BE2C (cell line): ENCODE measurements around the gene MRPL54. TPM values are rescaled to one million over a fixed set of nuclear protein-coding genes. Genes with fewer than 3 reads are reported as not detected.

ENCODE experiments used
- DNase-seq: peaks from one replicate; pipeline ENCODE4 v3.0.0-alpha.2; 2020
- H3K27me3 ChIP-seq: fragments of 250-450 bp; sonication (Bioruptor Pico); 2 replicates; pipeline ENCODE4 v1.5.1; 2020; ENCODE audit warnings: mild to moderate bottlenecking
- H3K36me3 ChIP-seq: fragments of 250-450 bp; sonication (Bioruptor Pico); 2 replicates; pipeline ENCODE4 v1.5.1; 2020; ENCODE audit warnings: mild to moderate bottlenecking
- H3K4me1 ChIP-seq: fragments of 250-450 bp; sonication (Bioruptor Pico); 2 replicates; pipeline ENCODE4 v1.5.1; 2020
- H3K4me3 ChIP-seq: 2 replicates; pipeline ENCODE4 v1.5.1; 2011; ENCODE audit warnings: low read depth, low read length
- H3K9me3 ChIP-seq: fragments of 250-450 bp; sonication (Bioruptor Pico); 2 replicates; pipeline ENCODE4 v1.5.1; 2020
- CTCF ChIP-seq: IDR thresholded peaks from 2 replicates; pipeline ENCODE4 v1.5.1; 2012; ENCODE audit warnings: mild to moderate bottlenecking, low read depth, low read length
- polyA plus RNA-seq: library from polyadenylated mRNA; unstranded; fragments of >200 nt; gene quantifications from one replicate; pipeline ENCODE4 v1.2.1, GENCODE V29; 2012; ENCODE audit warnings: low read depth, missing spikeins; ENCODE audit not compliant: insufficient read length, insufficient read depth

The MRPL54 gene
- polyA plus RNA-seq = 237 TPM

GRCh38 chr19:3762501-3763459, at the start of gene MRPL54:
MRPL54 (plus strand) TSS chr19:3762682; CDS start chr19:3762701, 19 bp downstream.
- DNase-seq = peak; percentile 99
- TF ChIP-seq CTCF = no peak
- Histone ChIP-seq H3K9me3 (no peaks in the 10 kb centered on the region), H3K36me3 (peaks cover 25% of the 10 kb centered on the region), H3K4me3 (peak within 1 kb of the TSS; percentile 97), H3K4me1 (peaks cover 2% of the 10 kb centered on the region; the same call in 1 of the 2 replicates), H3K27me3 (no peaks in the 10 kb centered on the region)

GRCh38 chr19:3716147-3716668, 46.3 kb upstream of the MRPL54 start:
- no peak for DNase-seq
- no peak overlapping the region for H3K4me3 ChIP-seq
- H3K9me3 ChIP-seq = no peaks in the 10 kb centered on the region
- no peak for TF ChIP-seq CTCF
- peaks cover 18% of the 10 kb centered on the region for H3K27me3 ChIP-seq
- no peaks in the 10 kb centered on the region for H3K4me1 ChIP-seq
- no peaks in the 10 kb centered on the region for H3K36me3 ChIP-seq

GRCh38 chr19:3719868-3720267, 42.6 kb upstream of the MRPL54 start:
- H3K9me3 ChIP-seq = no peaks in the 10 kb centered on the region

GRCh38 chr19:3720349-3720917, 42.0 kb upstream of the MRPL54 start:
- Histone ChIP-seq H3K9me3 (no peaks in the 10 kb centered on the region), H3K4me1 (no peaks in the 10 kb centered on the region), H3K36me3 (no peaks in the 10 kb centered on the region), H3K27me3 (peaks cover 25% of the 10 kb centered on the region), H3K4me3 (no peak overlapping the region)
- no peak for DNase-seq
- no peak for TF ChIP-seq CTCF

More at GRCh38 chr19:3719868-3720267, 42.6 kb upstream of the MRPL54 start:
- Histone ChIP-seq H3K4me1 (no peaks in the 10 kb centered on the region), H3K4me3 (no peak overlapping the region), H3K27me3 (peaks cover 22% of the 10 kb centered on the region), H3K36me3 (no peaks in the 10 kb centered on the region)
- no peak for TF ChIP-seq CTCF
- DNase-seq = no peak

GRCh38 chr19:3721131-3721886, 41.2 kb upstream of the MRPL54 start:
- peaks cover 25% of the 10 kb centered on the region for H3K27me3 ChIP-seq
- H3K9me3 ChIP-seq = no peaks in the 10 kb centered on the region
- H3K36me3 ChIP-seq = no peaks in the 10 kb centered on the region
- no peaks in the 10 kb centered on the region for H3K4me1 ChIP-seq
- DNase-seq = peak; percentile 83
- H3K4me3 ChIP-seq = no peak overlapping the region
- no peak for TF ChIP-seq CTCF
